ENCODE results near the gene SEC63.

- TF ChIP-seq CTCF (IDR thresholded peaks at IDR 0.05) (no peak), POLR2AphosphoS5 (IDR thresholded peaks at IDR 0.05) (no peak)
Measured at GRCh38 chr6:107868867-107869611, 89.0 kb downstream of the SEC63 start.

Data from stomach (tissue), 4 donors.